HG03469 (cell line): ENCODE results near the gene VPS33A.

Experiments
- ATAC-seq: cut with Tn5 transposase; IDR thresholded peaks from one replicate; pipeline ENCODE4 v1.9.1; 2021; ENCODE audit warnings: mild to moderate bottlenecking, moderate library complexity, moderate number of reproducible peaks; ENCODE audit not compliant: unreplicated experiment

Gene VPS33A

DNA sequence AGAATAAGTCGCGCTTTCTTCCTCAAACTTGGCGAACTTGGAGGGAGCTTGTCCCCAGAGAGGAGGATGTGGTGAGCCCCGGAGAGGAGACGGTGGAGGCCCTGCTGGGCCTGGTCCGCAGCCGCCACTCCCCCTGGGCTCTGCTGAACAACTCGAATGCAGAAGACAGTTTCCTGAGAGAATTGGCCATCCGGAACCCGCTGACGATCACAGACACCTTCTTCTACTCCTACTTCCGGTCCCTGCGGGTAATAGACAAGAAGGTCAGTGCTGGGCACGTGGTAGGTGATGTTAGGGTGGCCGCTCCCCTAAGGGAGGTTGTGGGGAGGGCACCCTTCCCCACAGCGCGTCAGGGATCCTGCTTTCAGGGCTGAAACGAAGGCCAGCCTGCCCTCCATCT is 81.8 kb downstream of the VPS33A start:
- ATAC-seq, result no peak

GRCh38 chr12:122183588-122183940 is 82.7 kb downstream of the VPS33A start:
- no peak for ATAC-seq

DNA sequence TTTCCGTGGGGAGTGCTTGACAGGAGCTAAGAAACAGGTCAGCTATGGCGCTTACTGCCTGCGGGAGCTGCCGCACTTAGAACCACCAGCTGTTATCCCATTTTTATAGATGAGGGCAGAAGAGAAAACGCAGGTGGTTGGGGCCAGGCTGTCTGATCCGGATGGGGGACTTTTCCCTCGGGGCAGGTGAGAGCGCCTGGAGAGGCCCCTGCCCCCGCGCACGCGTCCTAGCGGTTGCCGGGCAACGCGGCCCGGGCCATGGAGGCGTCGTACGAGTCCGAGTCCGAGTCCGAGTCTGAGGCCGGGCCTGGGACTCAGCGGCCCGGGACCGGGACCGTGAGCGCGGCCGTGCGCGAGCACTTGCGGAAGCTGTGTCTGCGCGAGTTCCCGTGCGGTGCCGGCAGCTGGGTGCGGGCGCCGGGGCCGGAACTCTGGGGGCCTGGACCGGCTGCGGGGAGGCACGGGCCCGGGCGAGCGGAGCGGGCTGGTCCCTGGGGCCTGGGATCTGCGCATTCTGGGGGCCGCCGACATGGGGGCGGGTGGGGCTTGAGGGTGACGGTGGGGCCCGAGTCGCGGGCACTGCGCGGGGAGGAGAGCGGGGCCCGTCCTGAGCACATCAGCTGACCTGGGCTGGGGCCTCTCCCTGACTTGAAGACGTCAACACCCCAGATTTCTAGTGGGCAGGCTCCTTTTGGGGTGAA is 83.3 kb downstream of the VPS33A start, which contains the start of gene LRRC43:
LRRC43 (plus strand) TSS at position 237 of the 701 bp plus-strand sequence; CDS start at position 259, 22 bp downstream.
- ATAC-seq, result no peak
